Left forelimb (tissue), 1 donor: ENCODE data around the gene FGFBP2.

Source experiments
- DNase-seq: peaks from one replicate; pipeline ENCODE4 v3.0.0-alpha.2; 2018; ENCODE audit warnings: low spot score

Gene FGFBP2, protein sequence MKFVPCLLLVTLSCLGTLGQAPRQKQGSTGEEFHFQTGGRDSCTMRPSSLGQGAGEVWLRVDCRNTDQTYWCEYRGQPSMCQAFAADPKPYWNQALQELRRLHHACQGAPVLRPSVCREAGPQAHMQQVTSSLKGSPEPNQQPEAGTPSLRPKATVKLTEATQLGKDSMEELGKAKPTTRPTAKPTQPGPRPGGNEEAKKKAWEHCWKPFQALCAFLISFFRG

DNA sequence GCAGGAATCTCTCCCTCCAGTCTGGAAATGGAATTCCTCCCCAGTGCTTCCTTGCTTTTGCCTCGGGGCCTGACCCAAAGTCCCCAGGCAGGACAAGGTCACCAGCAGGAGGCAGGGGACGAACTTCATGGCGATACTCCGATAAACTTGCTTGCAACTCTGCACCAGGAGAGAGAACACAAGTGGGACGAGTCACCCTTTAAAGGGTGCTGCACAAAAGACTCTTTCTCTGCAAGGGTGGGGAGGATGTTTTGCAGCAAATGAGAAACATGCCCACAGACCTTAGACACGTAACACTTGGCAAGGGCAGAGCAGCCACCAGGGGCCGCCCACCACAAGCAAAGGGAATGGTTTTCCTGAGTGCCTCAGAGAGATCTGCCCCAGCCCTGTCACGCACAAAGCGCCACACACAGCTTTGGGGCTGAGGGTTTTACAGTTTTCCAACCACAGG lies at the start of gene FGFBP2:
TSS of gene FGFBP2 (minus strand) at position 175 of the 451 bp plus-strand sequence. CDS start at position 129, 46 bp downstream.
- DNase-seq = no peak

DNA sequence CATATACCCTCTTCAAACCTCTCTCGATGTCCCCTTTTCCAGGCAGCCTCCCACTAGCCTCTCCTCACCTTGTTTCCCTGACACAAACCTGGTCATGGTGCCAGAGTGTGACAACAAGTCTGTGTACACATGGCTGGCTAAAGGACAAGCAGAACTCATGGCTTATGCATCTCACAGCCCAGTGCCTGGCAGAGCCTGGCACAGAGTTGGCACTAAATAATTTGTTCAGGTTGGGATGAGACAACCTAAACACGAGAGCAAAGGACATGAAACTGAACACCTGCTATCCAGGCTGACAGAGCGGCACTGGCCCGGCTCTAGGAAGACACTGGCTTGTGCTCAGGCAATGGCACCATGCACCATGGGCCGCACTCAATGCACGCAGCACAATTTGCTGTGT lies 48.2 kb upstream of the FGFBP2 start:
- no peak for DNase-seq

DNA sequence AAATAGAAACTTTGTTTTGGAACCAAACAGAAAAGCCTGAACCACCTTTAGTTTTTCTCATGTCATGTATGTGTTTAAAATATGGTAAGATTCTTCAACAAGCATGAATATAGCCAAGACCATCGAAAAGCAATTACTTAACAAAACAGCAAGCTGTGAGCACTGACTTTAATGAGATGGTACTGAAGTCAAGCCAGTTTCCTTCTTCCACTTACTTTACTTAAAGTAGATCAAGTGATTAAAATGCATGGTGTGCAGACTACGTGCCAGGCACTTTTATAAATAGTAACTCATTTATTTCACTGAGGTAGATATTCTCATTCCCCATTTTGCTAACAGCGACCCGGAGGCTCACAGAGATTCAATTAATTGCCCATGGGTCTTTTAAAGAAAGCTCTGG lies 46.2 kb upstream of the FGFBP2 start:
- no peak for DNase-seq

DNA sequence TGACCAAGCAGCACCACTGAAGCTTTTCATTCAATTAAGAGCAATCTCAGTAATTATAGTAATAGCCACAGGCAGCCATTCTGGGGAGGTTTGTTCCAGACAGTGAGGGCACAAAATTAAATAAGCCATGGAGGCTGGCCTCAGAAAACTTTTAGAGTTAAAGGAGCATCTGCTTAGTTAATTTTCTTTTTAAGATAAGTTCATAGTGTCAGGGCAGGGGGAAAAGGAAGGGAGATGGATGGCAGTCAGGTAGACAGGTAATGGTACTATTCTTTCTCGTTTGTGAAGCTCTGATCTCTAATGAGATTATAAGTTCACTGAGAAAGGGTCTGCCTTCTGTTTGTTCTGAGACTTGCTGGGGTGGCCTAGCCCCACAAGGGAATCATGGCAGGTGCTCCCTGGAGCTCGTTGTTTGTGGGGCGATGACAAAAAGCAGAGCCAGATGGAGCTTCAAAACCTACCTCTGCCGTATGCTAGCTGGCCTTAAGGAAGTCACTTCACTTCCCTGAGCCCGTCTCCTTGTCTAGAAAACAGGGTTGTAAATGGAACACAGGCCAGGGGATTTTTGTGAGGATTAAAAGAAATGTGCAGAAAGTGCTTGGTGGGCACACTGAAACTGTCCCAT lies 44.6 kb upstream of the FGFBP2 start:
- no peak for DNase-seq

DNA sequence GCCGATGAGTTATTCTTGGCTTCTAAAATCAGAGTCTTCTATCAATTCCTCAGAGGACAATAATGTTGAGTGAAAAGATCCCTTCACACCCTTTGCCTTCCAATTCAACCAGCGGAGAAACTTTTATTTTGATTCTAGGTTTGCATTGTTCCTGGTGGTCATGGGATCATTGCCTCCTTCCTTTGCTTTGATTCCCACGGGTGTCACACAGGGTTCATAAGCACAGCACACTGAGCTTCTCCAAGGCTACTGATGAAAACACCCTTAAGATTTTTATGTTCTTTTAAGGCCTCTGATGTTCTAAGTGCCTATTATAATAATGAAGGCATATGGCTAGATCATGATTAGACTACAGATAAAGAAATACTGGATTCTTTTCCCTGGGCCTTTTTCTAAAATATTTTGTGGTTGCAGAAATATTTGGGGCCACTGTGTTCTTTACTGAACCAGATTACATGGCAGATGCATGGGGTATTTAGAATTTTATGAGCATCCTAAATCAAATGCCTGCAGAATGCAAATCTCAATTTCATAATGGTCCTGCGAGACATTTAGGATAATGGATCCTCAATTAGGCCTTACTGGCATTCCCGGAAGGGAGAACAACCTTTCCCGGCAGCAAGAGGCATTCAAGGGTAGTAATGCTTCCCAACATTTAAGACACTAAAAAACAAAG lies 43.9 kb upstream of the FGFBP2 start:
- no peak for DNase-seq

DNA sequence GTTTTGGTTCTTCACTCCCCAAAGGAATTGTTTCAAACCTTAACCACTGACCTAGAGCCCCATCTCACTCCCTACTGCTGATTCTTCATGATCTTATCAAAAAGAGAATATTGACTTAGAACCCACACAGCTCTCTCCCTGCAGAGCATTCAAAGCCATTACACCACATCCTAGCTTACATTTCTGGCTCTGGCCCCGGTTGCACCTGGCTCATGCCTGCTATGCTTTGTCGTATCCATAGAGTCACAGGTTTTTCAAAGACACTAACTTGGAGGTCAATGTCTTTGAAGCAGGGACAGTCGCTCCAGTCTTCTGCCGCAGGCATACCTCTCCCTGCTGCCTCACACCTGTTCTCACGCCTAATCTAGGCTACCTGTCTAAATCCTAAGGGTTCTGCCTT lies 42.7 kb upstream of the FGFBP2 start:
- no peak for DNase-seq

DNA sequence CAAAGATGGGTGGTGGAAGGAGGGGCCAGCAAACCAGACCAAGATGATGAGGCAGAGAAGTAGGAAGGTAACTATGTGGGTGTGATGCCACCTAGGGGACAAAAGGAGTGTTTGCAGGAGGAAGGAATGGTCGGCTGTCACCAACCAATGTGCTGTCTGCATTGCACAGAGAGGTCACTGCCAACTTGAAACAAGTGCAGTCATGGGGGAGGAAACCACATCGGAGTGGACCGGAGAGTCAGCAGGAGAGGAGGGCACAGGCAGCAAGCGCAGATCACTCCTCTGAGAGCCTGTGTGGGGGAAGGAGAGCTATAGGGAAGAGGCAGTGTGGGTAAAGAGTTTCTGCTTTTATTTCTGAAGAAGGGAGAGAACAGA lies 38.5 kb upstream of the FGFBP2 start:
- DNase-seq = no peak

DNA sequence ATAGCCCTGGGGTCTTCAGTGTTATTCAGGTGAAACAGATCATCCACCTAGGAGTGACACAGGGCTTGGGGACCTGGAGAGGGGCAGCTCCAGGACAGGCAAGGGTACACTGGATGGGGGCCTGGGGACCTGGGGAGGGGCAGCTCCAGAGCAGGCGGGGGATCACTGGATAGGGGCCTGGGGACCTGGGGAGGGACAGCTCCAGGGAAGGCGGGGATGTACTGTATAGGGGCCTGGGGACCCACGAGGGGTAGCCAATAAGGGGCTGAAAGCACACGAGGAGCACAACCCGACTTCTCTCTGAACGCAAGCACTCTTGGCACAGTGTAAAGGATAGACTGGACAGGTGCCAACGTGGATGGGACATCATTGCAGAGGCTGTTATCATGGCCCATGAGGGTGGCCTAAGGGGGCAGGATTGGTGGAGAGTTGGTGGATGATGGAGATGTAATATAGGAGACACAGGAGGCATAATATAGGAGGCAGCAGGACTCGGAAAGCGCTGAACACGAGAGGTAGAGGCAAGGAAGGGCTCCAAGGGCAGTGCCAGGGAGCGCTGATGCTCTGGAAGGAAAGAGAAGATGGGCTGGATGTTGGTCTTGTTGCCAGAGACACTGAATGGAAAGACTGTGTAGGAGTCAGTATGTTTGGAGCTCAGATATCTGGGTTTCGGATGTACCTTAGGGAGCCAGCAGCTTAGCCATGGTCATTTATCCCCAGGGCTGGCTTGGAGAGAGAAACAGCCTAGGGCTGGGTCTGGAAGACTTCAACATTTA lies 37.9 kb upstream of the FGFBP2 start:
- DNase-seq = no peak

DNA sequence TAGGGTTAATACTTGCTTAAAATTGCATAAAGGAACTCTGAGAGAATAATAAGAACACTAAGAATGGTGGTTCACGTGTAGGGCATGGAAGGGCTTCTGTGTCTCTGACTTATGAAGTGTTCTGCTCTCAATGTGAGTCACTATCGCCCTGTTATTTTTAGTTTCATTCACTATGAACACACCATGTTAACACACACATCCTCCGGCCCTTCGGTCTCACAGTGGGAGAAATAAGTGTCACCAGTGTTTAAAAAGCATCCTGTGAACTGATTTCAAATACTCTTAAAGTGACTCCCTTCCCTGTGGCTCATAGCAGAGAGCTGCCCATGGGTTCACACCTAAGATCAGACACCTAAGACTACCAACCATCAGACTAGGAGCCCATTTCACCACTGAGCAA lies 33.8 kb upstream of the FGFBP2 start:
- DNase-seq = no peak

DNA sequence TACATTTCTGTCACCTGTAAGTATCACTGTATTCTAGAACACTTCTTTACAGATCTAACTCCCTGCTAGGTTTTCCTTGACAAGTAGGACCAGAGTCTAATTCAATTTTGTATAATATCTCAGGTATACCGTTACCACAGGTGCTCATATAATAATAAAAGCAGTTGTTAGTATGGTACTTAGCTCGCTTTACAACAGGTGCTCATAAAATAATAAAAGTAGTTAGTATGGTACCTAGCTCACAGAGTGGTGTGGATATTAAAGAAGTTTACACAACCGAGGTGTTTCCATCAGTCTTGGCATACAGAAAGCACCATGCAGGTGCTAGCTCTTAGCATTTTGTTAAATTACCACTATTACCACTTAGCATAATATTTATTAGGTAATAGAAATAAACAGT lies 32.9 kb upstream of the FGFBP2 start:
- no peak for DNase-seq

DNA sequence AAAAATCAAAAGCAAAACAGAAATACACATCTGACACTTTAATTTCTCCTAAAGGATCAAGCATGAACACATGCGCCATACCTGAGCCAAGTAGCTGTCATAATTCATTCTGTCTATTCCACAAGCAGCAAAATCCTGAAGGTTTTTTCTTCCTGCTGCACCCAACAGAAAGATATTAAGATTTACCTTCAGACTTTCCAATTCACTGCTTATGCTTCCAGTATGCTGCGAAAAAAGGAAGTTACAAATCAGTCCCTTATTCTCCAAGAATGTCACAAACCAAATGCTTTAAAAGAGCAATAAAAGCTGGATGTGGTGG lies 29.2 kb upstream of the FGFBP2 start:
- DNase-seq = no peak

DNA sequence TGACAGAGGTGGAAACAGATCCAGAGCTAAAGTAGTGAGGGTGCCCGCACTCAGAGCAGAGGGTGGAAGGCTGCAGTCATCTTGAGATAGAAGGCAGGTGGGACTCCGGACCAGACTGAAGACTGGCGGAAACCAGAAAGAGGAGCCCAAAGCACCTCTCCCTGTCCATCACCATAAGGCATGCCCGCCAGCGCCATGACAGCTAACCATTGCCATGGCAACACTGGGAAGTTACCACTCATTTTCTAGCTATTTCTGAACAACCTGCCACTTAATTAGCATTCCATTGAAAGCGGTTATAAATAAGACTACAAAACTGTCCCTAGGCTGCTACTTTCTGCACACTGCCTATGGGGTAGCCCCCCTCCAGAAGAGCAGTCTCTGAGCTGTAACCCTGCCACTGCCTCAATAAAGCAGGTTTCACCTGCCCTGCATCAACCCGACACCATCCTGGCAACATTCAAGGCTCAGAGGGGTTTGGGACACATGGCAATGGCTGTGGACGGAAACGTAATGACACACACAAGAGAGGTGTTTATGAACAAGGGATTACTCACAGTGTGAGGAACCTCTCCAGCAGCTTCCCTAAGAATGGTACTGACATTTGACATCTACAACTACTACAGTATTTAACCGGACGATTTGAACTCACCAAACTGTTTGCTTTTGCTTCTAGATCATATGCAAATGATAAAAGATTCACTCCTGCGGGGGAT lies 27.8 kb upstream of the FGFBP2 start:
- DNase-seq = no peak

DNA sequence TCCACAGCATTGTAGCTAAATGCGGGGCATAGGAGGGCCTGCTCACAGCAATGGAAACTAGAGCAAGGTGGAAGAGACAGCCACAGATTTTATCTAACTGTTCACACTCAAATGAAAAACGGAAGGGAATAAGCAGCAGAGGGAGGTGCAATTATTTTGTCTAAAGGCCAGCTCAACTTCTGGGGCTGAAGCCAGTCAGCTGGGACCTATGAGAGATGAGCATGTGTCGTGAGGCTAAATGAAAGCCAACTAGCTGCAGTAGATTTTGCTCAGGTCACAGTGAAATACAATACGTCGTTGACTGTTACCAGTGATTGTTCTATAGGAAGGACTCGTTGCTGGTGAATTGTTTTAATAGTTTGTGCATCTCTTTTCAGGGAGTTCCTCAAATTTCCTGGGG lies 26.4 kb upstream of the FGFBP2 start:
- no peak for DNase-seq

DNA sequence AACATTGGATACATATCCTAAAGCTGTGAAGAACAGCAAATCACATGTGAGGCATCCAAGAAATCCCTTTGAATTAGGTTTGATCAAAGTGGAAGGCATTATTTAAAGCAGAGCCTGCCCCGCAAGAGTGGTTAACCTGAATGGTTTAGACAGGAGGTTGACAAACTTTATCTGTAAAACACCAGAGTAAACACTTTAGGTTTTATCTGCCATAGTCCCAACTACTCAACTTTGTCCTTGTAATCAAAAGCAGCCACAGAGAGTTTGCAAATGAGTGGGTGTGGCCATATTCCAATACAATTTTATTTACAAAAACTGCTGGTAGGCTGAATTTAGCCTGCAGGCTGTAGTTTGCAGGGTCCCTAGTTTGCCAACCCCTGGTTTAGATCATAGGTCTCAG lies 25.2 kb upstream of the FGFBP2 start:
- no peak for DNase-seq

DNA sequence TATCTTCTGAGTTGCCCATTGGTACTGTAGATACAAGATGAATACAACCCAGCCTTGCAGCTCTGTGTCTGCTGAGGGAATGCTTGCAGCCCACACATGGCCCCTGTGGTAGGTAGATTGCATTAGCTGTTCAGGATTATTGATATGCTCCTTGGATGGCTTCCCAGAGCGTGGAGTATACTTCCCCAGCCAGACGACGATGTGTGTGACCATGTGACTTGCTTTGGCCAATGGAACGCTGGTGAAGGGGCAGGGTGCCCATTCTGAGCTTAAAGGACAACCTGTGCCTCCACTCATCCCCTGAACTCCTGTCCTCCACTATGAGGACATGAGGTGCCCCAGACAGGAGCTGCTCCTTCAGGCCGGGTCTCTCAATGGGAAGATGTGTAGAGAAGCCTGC lies 23.9 kb upstream of the FGFBP2 start:
- DNase-seq = no peak

DNA sequence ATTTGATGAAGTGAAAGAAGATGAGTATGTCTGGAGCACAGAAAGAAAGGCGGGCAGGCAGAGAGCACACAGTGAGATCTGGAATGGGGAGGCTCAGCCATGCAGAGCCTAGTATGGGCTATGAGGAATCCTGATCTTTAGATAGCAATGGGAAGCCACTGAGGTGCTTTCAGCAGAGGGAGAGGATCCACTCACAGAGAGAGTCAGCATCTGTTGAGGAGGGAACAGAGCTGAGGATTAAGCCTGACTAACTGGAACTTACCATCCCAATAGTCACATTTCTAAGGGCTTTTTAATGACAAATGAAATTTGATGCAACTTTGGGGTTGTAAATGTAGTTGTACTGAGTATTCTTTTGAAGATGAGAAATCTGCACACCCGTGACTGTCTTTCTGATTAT lies 20.6 kb upstream of the FGFBP2 start:
- no peak for DNase-seq

DNA sequence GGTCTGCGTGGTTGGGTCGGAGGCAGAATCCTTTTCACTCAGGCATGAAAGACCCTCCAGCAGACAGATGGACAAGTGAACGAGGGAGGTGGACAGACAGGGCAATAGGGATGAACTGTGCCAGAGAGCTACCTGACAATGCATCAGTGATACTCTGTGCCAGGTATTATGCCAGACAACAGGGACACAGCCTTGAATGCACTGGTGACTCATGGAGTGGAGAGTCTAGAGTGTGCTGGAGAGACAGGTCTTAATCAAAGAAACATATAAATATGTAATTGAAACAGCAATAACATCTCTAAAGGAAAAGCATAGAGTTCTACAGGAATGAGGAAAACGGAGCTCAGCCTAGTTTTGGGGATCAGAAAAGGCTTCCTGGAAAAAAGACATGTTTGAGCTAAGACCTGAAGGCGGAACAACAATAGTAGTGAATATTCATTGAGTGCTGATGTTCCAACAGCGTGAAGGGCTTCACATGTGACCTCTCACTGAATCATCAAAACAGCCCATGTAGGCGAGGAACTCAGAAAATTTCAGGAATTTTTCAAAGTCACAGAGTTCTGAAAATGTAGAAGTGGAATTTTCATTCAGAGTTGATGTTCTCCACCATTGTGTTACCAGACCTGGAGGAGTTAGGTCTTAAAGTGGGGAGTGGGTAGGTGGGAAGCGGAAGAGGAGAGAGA lies 20.0 kb upstream of the FGFBP2 start:
- no peak for DNase-seq

DNA sequence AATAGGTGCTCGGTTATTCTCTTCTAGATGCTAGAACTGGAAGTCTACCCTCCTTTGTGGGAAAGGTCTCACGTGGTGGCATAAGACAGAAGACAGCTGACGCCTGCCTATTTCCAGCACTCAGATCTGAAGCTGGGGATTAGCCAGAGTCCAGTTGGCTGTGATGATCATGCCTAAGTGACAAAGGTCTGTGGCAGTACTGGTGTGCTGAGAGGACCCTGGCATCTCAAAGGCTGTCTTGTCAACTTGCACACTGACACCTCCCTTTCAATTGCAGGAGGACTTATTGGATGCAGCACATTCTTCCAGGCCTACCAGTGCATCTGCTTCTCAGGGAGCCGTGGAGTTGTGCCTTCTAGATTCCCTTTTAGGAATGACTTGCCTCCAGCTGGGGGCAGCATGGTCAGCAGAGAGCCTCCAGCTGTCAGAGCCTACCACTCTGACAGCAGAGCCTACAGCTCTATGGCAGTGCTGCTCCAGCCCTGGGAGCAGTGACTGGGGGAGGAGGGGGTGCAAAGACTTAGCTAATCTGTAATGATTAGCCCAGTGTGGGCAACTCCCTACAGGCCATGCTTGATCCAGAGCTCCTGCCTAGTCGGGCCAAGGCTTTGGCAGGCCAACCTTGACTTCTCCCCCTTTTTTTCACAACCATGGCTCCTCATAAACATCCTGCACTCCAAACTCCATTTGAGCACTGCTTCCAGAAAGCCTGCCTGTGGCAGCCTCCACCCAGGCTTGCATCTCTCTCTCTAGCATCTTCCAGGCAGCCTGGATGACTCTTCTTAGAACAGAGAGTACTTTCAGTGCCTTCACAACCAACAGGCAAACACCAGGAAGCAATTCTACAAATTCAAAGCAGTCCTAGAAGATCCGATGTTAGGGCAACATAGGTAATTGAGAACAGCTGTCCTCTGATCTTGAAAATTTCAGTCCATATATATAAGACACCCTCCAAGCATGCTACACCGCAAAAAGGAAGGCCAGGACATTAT lies 13.8 kb upstream of the FGFBP2 start:
- DNase-seq = no peak

DNA sequence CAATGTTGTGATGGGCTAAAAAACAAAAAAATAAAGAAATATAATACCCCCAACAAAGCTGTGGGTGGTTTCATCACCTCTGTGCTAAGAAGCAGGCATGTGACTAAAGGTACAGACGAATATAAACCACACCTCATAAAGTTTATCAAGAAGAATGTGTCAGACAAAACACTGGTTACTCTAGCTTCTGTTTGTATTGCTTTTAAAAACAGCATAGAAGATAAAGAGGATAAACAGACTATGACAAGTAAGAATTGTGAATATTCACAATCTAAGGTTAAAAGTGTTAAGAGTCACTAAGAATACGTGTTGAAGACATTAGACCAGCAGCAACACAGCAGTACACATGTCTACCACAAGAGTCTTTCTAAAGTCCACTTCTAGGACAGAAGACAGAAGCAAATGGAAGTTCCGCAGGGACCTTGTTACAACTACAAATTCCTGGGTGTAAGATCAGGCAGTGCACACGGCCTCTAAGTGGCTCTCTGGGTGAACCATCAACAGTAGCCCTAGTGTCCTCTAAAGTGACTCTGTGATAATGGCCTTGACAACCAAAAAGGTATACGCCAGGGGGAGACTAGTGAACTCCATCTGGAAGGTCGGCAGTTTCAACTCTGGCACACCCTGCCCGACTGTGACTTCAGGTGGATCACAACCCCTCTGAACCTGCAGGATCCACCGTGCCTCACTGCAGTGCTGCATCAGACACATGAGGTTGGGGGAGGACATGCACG lies 8.3 kb upstream of the FGFBP2 start:
- no peak for DNase-seq
